ENCODE results near the gene POU6F2.

DNA sequence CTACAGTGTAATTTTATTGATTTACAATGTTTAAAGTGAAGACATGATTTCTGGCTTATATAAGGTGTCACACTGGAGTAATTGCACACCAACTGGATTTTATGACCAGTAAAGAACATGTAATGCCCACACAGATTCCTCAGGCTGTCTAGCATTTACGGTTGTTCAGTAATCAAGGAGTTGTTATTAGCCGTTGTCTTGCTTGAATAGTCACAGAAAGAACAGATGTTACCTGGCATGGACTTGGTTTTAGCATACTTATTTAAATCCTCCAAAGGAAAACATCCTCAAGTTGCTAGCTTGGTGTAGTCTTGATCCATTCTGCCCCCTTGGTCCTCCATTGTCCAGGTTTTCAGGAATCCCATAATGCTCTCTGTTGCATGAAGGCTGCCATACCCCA lies 65.8 kb downstream of the POU6F2 start:
- TF ChIP-seq, protein P1, sequence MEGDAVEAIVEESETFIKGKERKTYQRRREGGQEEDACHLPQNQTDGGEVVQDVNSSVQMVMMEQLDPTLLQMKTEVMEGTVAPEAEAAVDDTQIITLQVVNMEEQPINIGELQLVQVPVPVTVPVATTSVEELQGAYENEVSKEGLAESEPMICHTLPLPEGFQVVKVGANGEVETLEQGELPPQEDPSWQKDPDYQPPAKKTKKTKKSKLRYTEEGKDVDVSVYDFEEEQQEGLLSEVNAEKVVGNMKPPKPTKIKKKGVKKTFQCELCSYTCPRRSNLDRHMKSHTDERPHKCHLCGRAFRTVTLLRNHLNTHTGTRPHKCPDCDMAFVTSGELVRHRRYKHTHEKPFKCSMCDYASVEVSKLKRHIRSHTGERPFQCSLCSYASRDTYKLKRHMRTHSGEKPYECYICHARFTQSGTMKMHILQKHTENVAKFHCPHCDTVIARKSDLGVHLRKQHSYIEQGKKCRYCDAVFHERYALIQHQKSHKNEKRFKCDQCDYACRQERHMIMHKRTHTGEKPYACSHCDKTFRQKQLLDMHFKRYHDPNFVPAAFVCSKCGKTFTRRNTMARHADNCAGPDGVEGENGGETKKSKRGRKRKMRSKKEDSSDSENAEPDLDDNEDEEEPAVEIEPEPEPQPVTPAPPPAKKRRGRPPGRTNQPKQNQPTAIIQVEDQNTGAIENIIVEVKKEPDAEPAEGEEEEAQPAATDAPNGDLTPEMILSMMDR (IDR thresholded peaks at IDR 0.05), result no peak
- no peak for TF ChIP-seq POLR2A (IDR thresholded peaks at IDR 0.05)
